ENCODE data around the gene NRG3.

NRG3 gene

DNA sequence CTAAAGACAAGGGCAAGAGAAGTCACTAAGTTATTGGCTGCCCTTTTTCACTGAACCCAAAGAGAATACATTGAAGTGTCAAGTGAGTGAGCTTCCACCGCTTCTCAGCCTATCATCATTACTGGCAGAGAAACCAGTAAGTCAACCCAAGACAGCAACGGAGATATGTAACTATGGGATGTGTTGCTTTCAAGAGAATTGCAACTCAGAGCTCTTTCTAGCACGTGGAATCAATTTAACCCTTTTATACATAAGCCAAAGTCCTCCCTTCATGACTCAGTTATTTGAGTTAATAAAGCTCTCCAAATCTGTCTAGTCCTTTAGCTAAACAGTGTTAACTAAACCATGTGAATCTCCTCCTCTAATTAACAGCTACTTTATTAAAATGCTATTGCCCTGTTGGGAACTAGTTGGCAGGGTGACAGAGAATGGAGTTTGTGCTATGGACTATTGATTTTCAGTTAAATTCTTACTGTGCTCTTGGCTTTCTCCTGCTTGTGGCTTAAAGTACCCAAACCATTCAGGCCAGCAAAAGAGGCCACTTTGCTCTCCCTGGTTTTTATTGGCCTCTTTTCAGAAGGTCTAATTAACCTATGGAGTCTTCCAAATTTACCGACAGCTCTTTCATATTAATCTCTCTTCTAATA, 287.7 kb downstream of the NRG3 start:
- no peak for TF ChIP-seq JUND (IDR thresholded peaks at IDR 0.05; ENCODE audit: low read depth)
- in situ Hi-C loops (cut with HindIII; ENCODE audit: low pct_unique_long_range_greater_than_20kb, low sequenced_read_pairs), result no loop called here
- no peak for DNase-seq (ENCODE audit: low read depth in 1 of 2, low spot score in 1 of 2)

DNA sequence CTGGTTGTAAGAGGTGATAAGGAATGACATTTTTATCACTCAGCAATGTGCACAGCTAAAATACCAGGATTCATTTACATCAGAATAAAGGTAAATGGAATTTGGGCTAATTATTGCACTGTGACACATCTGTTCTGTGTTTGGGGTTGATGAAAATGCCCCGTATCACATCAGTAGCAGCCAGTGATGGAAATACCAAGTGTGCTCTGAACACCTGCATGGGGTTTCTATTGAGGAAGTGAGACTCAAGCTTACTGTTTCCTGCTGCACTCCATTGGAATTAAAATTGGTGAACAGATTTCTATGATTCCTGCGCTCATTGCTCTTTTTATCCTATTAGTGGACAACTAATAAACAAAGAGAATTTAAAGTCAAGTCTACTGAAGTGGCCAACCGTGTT, 296.9 kb downstream of the NRG3 start:
- in situ Hi-C loops (cut with HindIII; ENCODE audit: low pct_unique_long_range_greater_than_20kb, low sequenced_read_pairs), result no loop called here
- DNase-seq (ENCODE audit: low read depth in 1 of 2, low spot score in 1 of 2), result no peak
- no peak for TF ChIP-seq JUND (IDR thresholded peaks at IDR 0.05; ENCODE audit: low read depth)

DNA sequence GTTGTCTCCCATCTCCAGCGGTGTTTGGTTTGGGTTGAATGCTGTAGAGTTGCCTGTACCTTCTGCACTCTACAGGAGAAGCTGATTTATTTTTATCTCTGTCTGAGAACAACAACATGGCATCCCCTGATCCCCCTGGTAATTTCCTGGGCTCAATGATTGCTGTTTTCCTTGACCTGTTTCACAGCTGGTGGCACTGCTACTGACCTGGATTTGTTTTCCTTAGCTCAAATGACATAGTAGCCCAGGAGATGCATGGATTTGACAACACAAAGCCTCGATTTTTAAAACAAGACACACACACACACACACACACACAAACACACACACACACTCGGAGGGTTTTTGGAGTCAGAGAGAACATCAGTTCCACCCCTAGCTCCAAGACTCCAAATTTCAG, 301.6 kb downstream of the NRG3 start:
- TF ChIP-seq JUND (IDR thresholded peaks at IDR 0.05; ENCODE audit: low read depth), result no peak
- in situ Hi-C loops (cut with HindIII; ENCODE audit: low pct_unique_long_range_greater_than_20kb, low sequenced_read_pairs), result no loop called here
- no peak for DNase-seq (ENCODE audit: low read depth in 1 of 2, low spot score in 1 of 2)

DNA sequence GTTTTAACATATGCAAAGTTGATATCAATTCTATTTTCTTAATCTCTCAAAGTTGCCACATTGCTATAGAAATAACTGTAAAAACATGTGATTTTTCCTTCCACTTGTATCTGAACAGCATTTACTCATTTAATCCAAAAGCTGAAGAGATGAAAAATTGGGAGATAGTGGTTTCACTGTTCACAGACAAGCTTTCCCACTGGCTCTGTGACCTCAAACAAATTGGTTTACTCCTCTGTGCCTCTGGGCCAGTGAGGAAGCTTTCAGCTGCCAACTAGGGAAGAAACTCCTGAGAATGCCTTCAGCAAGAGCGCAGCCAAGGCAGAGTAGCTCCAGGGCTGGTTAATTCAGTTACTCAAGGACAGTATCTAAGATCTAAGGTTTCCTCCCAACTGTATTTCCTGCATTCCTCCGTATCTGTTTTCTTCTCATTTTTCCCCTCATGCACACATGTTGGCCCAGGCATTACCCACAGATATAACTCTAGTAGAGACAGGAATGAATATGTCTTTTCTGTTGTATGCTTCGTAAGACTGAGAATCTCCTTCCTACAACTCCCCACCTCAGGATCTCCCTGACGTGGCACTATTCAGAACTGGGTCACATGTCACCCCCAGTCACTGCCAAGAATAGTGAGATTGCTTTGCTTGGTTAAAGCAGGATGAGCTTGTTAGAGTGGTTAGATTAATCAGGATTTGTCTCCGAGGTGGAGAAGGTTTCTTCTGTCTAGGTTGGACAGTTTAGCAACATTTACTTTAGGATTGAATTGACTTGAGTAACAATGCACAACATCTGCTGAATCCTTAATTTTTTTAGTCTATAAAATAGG, 315.7 kb downstream of the NRG3 start:
- in situ Hi-C loops (cut with HindIII; ENCODE audit: low pct_unique_long_range_greater_than_20kb, low sequenced_read_pairs), result no loop called here
- no peak for TF ChIP-seq JUND (IDR thresholded peaks at IDR 0.05; ENCODE audit: low read depth)
- DNase-seq (ENCODE audit: low read depth in 1 of 2, low spot score in 1 of 2), result peak in 1 of 2 experiments; percentile 62

DNA sequence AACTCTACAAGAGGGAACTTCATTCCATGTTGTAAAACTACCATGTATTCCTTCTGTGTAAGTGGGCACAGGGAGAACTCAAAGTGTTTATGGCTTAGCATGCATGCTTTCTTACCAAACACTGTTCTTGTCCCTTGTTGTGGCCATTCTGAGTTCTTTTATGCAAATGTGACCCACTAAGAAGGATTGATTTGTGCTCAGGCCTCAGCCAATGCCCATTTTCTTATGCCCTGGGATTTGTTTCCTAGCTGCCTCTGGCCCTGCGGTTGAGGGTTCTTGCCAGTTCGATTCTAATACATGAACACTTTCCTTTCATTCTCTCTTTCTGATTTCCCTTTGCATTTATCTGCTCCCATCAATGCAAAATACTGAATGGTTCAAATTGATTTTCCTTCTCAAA, 316.7 kb downstream of the NRG3 start:
- DNase-seq (ENCODE audit: low read depth in 1 of 2, low spot score in 1 of 2), result no peak
- no peak for TF ChIP-seq JUND (IDR thresholded peaks at IDR 0.05; ENCODE audit: low read depth)
- in situ Hi-C loops (cut with HindIII; ENCODE audit: low pct_unique_long_range_greater_than_20kb, low sequenced_read_pairs), result no loop called here

DNA sequence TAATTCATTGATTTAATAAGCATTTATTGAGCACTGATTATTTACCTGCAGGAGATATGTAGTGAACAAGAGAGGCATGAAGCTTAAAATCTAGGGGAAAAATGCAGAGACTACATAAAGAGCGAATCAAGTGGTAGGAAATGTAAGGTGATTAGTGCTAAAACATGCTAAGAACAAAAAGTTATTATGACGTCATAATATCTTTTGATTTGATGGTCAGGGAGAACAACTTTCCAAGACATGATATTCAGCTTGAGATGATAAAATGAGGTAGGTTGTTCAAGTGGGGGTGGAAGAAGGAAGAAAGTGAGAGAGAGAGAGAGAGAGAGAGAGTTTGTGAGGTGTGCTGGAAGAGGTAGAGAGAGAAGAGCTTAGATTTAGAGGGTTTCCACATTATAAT, 317.7 kb downstream of the NRG3 start:
- TF ChIP-seq JUND (IDR thresholded peaks at IDR 0.05; ENCODE audit: low read depth), result no peak
- DNase-seq (ENCODE audit: low read depth in 1 of 2, low spot score in 1 of 2), result no peak
- in situ Hi-C loops (cut with HindIII; ENCODE audit: low pct_unique_long_range_greater_than_20kb, low sequenced_read_pairs), result no loop called here

DNA sequence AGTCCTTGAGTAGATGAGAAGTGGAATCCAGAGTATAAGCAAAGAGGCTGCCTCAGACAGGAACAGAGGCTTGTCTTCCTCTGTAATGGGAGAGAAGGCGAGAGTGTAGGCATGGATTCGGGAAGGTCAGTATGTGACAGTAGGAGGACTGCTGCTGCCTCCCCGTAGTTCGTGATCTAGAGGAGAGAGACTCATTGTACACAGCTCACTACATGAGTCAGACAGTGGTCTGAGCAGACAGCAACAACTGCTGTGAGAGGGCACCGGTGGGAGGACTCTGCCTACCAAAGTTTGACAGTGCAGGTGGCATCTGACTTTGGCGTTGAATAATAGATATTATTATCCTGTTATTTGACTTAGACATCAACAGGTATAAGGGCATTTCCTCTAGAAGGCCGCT, 319.4 kb downstream of the NRG3 start:
- no peak for TF ChIP-seq JUND (IDR thresholded peaks at IDR 0.05; ENCODE audit: low read depth)
- in situ Hi-C loops (cut with HindIII; ENCODE audit: low pct_unique_long_range_greater_than_20kb, low sequenced_read_pairs), result no loop called here
- no peak for DNase-seq (ENCODE audit: low read depth in 1 of 2, low spot score in 1 of 2)

DNA sequence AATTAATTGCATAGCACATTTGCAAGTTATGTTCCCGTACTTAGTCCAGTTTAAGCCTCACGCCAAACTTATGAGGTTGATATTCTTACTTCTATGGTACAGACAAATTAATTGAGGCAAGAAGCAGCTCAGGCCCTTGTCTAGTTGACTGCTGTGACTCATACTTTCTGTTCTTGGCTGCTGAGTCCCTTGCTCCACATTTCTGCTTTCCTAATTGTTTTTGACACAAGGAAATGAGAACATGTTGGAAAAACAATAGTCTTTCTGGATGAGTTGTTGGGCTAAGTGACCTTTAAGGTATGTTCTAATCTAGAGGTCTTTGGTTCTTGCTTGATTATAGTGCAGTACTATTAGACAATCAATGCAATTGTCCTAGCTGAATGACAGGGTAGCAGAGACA, 331.8 kb downstream of the NRG3 start:
- in situ Hi-C loops (cut with HindIII; ENCODE audit: low pct_unique_long_range_greater_than_20kb, low sequenced_read_pairs), result no loop called here
- no peak for DNase-seq (ENCODE audit: low read depth in 1 of 2, low spot score in 1 of 2)
- no peak for TF ChIP-seq JUND (IDR thresholded peaks at IDR 0.05; ENCODE audit: low read depth)

DNA sequence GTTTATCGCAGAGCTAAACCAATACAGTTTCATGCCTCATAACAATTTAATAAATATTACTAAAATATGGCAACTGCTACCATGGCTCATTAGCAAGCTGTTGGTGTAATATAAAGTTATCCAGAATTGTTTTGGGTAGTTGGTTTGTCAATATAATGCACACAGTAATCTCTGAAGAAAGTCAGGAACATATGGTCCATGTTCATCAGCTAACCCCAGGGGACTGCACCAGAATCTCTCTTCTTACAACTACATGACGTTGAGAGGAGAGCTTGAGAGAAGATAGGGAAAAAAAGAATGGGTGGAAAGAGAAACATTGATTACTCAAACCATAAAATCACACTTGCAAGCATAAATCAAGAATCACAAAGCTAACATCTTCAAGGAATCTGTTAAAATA, 333.7 kb downstream of the NRG3 start:
- in situ Hi-C loops (cut with HindIII; ENCODE audit: low pct_unique_long_range_greater_than_20kb, low sequenced_read_pairs), result no loop called here

DNA sequence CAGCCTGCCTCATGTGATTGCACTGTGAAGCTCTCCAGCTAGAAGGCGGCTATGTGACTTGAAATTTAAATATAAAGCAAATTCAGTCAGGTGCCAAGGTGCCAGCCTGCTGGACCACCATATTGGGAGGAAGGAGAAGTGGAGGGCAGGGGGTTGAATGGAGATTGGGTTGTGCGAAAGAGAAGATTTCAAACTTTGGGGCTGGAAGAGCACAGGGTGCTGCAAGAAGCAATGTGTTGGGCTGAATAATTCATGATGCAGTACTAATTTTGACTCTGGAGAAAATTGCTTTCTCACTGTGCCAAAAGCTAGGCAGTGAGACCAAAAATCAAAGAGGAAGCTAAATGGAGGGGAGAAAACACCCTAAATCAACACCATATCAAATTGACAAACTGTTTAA, 335.3 kb downstream of the NRG3 start:
- TF ChIP-seq JUND (IDR thresholded peaks at IDR 0.05; ENCODE audit: low read depth), result no peak
- in situ Hi-C loops (cut with HindIII; ENCODE audit: low pct_unique_long_range_greater_than_20kb, low sequenced_read_pairs), result no loop called here
- no peak for DNase-seq (ENCODE audit: low read depth in 1 of 2, low spot score in 1 of 2)

More for the DNA sequence above, 333.7 kb downstream of the NRG3 start:
- no peak for DNase-seq (ENCODE audit: low read depth in 1 of 2, low spot score in 1 of 2)
- no peak for TF ChIP-seq JUND (IDR thresholded peaks at IDR 0.05; ENCODE audit: low read depth)

DNA sequence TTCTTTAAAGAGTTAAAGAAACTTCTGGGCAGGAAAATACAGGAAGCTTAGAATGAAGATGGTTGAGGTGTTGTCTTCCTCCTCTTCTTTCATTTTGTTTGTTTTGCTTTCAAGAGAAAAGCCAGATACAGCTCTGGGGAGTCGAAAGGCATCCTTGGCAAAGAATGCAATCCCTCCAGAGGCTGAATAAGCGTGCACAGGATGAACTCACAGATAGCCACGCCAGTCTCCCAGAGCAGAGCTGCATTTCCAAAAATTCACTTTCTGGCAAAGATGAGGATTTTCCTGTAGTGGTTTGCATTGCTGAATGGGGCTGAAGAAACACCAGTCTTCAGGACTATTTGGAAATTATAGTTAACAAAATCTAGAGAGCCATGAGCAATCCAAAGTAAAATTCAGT, 336.4 kb downstream of the NRG3 start:
- in situ Hi-C loops (cut with HindIII; ENCODE audit: low pct_unique_long_range_greater_than_20kb, low sequenced_read_pairs), result no loop called here
- TF ChIP-seq JUND (IDR thresholded peaks at IDR 0.05; ENCODE audit: low read depth), result no peak
- DNase-seq (ENCODE audit: low read depth in 1 of 2, low spot score in 1 of 2), result no peak

DNA sequence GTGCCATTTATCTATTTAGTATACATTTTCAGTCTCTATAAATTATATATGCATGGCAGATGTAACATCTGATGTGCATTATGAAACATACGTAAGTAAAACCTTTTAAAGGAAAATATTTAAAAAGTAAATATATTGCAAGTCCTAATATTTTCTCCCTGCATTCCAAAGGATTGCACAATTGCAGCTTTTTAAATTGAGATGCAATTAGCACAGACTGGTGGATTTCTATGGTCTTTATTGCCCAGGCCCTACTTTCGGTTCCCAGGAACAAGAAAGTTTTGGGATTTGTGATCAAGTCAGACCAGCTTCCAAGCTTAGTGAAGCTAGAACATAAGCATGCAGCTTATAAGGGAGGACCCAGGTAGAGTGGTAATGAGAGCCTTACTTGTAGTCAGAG, 337.8 kb downstream of the NRG3 start:
- no peak for TF ChIP-seq JUND (IDR thresholded peaks at IDR 0.05; ENCODE audit: low read depth)
- in situ Hi-C loops (cut with HindIII; ENCODE audit: low pct_unique_long_range_greater_than_20kb, low sequenced_read_pairs), result no loop called here
- no peak for DNase-seq (ENCODE audit: low read depth in 1 of 2, low spot score in 1 of 2)

DNA sequence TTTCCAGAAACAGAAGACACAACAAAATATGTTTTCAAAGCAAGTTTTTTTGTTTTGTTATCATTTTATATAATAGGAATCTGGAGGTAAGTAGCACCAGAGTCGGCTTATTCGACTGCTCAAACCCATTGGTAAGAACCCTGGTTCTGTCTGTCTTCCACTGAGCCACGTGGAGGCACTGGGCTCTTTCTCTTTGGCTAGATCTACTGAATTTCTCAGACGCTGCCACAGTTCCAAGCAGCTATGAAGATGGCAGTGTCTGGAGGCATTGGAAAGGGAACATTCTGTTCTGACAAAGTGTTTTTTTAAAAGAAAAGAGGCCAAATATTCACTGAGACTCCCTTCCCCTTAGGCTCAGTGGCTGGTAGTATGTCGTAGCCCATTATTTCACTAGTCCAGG, 338.8 kb downstream of the NRG3 start:
- no peak for DNase-seq (ENCODE audit: low read depth in 1 of 2, low spot score in 1 of 2)
- no peak for TF ChIP-seq JUND (IDR thresholded peaks at IDR 0.05; ENCODE audit: low read depth)

More for the DNA sequence above, 338.8 kb downstream of the NRG3 start:
- in situ Hi-C loops (cut with HindIII; ENCODE audit: low pct_unique_long_range_greater_than_20kb, low sequenced_read_pairs), result no loop called here

Data from T47D (cell line).